ENCODE results near the gene FHIT.

FHIT gene

DNA sequence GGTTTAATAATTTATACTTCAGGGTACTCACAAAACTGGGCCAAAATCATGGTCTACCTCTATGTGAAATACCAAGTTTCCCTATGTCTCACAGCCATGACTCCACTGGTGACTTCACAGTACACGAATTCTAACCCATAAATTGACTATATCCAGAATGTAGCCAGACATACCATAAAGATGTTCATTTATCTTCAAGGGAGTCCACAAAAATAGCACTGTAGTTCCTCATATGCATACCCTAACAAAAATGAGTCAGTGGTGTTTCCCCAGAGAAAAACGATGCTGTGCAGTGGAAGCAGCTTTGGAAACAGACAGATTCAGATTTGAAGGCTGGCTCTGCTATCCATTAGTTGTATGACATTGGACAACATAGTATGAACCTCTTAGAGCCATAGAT lies 438.8 kb downstream of the FHIT start:
- DNase-seq, result no peak

GRCh38 chr3:60810881-60811280 lies 440.4 kb downstream of the FHIT start:
- no peak for DNase-seq

DNA sequence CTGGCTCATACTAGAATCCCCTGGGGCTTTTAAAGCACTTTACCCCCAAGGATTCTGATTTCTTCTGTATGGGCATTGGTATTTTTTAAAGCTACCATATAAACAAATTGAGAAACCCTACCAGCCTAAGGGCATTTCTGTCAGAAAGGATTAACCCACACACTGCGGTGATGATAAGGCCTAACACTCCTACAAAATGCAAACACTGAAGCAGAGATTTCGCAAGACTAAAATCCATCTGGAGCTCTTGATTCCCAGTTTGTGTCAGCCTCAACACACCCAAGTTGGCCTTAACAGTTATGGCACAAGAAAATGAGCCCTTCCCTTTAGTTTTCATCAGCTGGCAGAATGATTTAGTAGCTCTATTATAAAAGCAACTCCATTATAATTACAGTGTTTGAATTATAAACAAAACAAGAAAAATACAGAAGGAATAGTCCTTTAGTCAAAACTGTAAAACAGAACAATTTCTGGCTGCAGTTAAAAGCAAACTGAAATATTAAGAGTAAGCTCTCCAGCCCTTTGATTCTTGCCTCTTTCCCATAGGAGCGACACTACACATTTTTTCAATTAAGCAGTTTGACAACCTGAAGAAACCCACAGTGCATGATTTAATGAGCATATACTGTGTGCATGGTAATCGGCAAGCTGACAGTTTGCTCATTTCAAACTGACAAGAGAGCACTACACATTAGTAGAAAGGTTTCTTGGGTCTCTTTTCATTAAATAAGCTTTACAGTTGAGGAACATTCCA lies 441.2 kb downstream of the FHIT start:
- no peak for DNase-seq

DNA sequence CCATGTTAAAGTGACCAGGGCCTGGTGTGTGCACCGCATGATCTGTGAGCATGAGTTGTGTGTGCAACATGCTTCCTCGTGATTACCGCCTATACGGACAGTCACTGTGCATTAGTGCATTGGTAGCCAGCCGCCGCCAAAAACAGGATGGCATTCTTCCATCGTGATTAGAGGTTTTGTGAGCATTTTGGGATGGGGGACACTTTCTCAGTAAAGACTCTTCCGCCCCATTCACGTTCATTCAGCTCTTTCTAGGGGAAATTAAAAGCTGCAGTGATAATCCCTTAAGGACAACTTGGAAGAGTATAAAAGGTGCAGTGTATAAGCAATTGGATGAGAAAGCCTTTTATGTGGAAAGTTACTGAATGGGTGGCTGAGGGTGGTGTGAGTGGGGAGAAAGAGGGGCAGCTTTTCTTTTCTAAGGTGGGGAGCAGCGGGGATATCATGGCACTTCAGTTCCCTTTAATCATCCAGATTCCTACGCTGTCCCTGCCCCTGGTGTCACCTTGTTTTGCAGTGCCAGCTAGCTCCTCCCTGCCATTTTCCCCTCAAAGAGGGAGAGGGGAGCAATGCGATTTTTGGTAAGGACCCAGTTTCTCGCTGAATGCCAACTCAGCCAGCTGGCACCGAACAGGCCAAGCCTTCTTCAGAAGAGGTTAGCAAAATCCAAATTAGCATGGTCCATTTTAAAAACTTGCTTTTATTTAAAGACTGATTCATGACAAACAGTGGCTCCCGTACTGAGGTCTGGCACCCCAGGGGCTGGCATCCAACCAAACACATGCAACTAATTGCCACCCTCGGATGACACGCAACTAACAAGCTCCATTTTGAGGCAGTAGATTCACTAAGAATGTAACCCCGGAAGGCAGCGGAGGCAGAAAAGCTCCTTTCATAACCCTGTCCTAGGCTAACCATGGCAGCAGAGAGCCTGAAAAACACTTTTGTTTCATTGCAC lies 447.8 kb downstream of the FHIT start:
- DNase-seq, result no peak

DNA sequence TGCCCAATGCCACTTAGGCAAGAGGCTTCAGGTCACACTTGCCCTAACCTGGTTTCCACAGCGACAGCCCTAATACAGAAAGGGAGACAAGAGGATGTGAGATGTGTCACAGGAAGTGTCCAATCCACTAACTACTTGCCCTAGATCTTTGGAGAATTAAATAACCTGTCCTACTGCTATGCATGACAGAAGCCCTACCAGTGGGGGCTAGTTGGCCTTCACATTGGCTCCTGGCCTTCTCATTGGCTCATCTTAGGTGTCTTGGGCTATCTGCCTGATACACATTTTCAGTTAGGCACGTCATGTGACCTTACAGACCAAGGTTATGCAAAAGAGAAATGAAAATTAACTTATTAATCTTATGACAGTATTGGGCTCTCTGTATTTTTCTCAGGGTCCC lies 449.9 kb downstream of the FHIT start:
- no peak for DNase-seq

DNA sequence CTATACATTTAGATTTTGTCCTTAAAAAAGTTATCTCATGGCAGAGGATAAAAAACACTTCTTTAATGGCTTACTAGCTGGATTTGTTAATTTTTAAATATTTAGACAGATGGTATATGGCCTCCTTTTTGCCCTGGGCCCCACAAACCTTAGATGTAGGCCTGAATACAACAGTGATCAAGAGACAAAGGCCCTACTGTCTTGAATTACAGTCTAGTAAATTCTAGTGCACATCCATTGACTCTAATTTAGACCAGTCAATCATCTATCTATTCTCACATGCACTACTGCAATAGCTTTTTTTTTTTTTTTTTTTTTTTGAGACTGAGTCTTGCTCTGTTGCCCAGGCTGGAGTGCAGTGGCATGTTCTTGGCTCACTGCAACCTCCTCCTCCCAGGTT lies 452.8 kb downstream of the FHIT start:
- DNase-seq, result no peak

GRCh38 chr3:60792249-60792852 lies 458.9 kb downstream of the FHIT start:
- DNase-seq, result no peak

- DNase-seq, result no peak
Observed at GRCh38 chr3:60788185-60788584, 463.1 kb downstream of the FHIT start.

GRCh38 chr3:60781935-60782334 lies 469.3 kb downstream of the FHIT start:
- DNase-seq, result no peak

DNA sequence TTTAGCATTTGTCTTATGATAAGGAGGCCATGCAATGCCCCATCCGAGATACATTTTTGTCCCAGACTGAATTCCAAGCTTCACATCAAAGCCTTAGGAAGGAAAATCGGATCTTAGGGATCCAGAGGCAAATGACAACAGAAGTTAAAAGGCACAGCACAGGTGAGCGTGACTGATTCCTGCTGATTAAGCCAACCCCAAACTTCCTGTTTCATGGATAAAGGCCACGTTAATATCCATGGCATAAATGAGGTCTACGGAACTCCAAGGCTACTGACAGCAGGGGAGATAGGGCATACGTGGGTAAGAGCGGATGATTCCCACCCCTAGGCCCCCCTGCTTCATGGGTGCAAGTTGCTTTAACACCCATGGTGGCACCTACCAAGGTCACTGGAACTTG lies 471.6 kb downstream of the FHIT start:
- DNase-seq, result no peak

GRCh38 chr3:60775985-60776384 lies 475.3 kb downstream of the FHIT start:
- no peak for DNase-seq

DNA sequence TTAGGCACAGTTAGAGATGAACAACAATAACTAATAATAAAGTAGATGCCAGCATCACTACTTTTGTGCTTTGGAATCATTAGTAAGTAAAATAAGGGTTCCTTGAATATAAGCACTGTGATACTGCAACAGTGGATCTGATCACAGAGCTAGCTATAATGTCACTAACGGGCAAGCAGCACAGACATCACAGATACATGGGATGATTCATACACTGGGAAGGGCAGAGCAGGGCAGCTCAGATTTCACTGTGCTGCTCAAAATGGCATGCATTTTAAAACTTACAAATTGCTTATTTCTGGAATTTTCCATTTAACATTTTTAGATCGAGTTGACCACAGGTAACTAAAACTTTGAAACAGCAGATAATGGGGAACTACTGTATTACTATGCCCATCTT lies 476.6 kb downstream of the FHIT start:
- DNase-seq, result no peak

DNA sequence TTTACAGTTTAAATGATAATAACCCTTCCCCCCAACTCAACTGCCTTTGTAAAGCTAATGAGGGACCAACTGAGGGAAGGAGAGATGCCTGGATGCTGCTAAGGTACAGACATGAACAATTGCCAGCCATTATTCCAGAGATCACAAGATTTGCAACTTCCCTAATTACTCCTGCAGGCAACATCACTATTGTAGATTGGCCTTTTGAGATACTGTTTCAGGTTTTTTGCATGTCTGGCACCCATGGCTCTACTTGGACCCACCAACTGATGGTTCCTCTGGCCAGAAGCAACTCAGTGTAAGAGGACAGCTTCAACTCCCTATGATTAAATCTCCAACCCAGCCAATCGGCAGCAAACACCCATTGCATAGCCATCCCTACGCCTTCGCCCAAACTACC lies 478.7 kb downstream of the FHIT start:
- DNase-seq, result no peak

DNA sequence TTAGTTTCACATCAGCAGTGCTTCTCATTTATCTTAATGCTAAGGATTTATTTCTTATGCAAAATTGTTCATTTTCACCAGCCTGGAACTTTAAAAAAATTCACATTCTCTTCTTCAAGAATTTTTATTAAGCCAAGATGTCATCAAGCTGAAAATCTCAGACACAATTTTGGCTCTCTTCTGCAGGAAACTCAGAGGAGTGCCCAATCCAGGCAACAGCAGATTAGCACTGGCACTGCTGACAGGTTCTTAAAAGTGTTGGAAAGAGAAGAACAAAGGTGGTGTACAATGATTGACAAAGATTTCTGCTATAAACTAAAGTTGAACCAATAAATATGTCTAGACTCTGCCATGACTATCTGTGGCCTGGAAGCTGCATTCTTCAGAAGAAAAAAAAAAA lies 479.5 kb downstream of the FHIT start:
- no peak for DNase-seq

DNA sequence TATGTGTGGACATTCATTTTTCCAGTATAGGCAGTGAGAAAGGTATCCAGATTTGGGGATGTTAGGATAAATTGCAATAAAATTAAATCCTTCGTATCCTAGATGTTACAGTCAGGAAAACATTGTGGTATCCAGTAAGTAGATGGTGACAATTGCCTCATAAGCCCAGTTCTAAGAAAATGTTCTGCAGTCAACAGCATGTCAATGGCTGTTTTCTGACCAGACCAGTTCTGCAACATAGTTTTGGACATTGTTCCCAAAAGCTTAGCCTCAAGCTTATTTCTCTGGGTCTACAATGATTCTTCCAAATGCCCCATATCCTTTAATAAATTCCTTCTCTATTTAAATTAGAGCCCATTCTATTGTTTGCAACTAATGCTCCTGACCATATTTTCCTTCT lies 480.7 kb downstream of the FHIT start:
- DNase-seq, result no peak

GRCh38 chr3:60767536-60767935 lies 483.7 kb downstream of the FHIT start:
- no peak for DNase-seq

- no peak for DNase-seq
Observed at GRCh38 chr3:60765776-60766175, 485.5 kb downstream of the FHIT start.

GRCh38 chr3:60764870-60765269 lies 486.4 kb downstream of the FHIT start:
- no peak for DNase-seq

GRCh38 chr3:60760145-60760544 lies 491.1 kb downstream of the FHIT start:
- no peak for DNase-seq

DNA sequence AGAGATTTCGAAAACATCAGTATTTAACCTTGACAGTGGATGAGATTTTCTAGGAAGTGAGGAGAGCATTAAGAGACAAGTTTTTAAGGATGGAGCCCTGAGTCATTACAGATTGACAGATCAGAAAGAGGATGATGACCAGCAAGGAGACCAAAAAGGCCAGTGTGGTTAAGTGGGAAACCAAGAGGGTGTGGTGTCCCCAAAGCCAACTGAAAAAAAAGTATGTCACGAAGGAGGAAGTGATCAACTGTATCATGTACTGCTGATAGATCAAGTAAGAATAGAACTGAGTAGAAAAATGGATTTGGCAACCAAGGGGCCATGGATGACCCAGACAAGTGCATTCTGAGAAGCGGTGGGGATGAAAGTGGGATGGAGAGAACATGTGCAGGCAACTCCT lies 491.8 kb downstream of the FHIT start:
- no peak for DNase-seq

GRCh38 chr3:60758831-60759230 lies 492.4 kb downstream of the FHIT start:
- DNase-seq, result no peak

DNA sequence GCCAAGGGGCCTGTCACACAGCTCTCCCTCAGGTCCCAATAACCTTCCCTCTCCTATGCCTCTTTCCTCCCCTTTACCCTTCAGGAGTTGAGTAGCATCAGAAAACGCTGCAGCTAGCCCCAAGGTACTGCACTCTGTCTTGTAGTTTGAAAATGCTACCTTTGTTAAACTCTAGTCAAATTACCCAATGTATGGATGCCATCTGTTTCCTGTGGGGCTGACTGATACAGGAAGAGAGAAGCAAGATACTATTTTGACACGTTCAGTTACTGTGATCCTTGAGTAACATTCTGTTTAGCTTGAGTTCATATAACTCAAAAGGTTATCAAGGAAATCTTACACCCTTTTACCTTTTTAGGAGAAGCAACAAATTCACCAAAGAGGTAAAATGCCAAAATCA lies 493.1 kb downstream of the FHIT start:
- no peak for DNase-seq

DNA sequence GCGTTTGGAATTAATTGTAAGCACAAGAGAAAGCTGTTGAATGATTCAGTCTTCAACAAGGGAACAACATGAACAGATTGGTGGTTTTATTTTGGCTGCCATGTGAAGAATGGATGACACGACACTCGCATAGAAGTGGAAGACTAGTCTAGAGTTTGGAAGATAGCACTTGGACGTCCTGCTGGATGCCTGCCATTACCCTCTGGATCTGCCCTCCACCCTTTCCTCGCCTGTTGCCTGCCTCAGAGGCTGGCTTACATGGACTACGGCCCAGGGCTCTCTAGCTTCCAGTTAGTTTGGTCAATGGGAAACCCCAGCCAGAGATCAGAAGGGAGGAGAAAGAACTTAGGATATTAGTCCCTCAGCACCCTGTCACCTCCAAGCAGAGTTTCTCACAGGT lies 493.5 kb downstream of the FHIT start:
- DNase-seq, result no peak
